HG02852 (cell line): ENCODE measurements around the gene GMDS.

Experiments
- ATAC-seq: cut with Tn5 transposase; IDR thresholded peaks from one replicate; pipeline ENCODE4 v1.9.1; 2021; ENCODE audit warnings: mild to moderate bottlenecking, moderate library complexity; ENCODE audit not compliant: unreplicated experiment

GMDS gene

DNA sequence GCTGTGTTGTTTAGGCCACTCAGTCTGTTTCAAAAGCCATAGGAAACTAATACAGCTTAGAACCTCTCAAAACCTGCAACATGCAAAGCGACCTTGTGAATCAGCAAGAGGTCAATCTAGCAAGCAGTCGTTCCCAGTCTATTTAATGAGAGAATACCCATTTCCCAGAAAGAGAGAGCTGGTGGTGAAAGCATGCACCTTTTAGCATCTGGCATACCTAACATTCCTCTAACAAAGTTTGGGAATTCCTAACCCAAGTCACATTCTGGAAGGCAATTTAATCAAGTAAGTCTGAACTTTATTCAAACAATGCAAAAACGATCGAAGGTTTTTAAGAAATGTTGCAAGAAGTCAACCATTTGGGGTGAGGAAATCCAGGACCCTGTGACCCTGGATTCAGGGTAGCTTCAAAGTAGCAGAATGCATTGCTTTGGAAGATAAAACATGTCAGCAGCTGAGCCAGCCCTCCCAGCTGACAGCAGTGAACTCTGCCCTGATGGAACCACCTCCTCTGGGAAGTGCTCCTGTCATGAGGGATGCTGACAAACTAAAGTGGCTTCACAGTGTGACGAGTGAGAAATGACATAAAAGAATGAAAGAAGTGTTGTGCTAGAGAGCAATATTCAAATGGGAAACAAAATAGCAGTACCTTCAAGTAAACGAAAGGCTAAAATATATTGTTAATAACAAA, 104.8 kb downstream of the GMDS start:
- no peak for ATAC-seq

DNA sequence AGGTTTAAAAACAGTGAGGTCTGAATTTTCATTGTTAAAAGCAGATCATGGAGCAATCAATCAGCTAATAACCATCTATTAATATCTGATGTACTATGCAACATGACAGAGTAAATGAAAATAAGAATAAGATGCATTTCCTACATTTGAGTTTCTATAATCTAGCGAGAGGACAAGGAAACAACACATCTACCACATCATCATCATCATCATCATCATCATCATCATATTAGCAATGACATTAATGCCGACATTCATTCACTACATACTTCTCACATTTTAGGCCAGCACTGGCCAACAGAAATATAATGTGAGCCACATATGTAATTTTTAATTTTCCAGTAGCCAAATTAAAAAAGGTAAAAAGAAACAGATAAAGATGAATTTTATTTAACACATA, 110.0 kb downstream of the GMDS start:
- no peak for ATAC-seq

DNA sequence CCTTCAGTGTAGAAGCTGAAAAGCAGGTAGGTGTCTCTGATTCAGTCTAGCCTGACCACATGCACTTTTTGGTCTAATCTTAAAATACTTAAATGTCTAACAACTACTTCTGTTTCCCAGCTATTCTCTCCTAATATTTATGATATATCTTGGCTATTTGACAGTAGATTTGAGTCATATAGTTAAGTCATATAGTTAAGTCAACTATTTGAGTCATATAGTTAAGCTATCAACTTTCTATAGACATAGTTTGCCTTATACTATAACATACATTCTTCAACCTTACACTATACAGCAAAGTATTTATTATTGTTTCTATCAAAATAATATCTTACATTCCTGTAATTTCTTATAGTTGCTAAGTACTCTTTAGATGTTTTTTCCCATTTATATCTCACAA, 110.9 kb downstream of the GMDS start:
- no peak for ATAC-seq

- no peak for ATAC-seq
These were observed 111.6 kb downstream of the GMDS start for GRCh38 chr6:2133716-2134310.

GRCh38 chr6:2132916-2133315, 112.5 kb downstream of the GMDS start:
- ATAC-seq: no peak

GRCh38 chr6:2132416-2132815, 113.0 kb downstream of the GMDS start:
- no peak for ATAC-seq

DNA sequence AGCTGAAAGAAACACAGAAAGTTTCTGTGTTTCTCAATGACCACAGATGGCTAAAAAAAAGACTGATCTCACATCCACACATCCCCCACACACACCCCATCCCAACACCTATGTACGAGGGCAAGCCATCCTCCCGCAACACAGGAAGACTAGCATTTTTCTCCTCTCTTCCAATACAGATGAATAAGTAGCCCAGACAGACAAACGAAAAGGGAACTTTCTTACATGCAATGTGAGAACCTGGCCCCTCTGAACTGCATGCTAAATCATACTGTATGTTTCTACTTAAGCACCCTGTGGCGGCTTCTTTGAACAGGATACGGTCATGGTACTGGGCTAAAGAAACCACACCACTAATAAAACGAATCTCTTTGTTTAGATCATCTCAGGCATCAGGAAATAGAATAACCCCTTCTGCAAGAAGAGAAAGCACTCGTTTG, 116.2 kb downstream of the GMDS start:
- ATAC-seq: no peak

- no peak for ATAC-seq
These were observed 117.9 kb downstream of the GMDS start for GRCh38 chr6:2127484-2127911.

GRCh38 chr6:2126351-2126750, 119.1 kb downstream of the GMDS start:
- ATAC-seq: no peak

GRCh38 chr6:2125158-2125557, 120.2 kb downstream of the GMDS start:
- no peak for ATAC-seq

- ATAC-seq: no peak
These were observed 121.1 kb downstream of the GMDS start for GRCh38 chr6:2124260-2124709.

DNA sequence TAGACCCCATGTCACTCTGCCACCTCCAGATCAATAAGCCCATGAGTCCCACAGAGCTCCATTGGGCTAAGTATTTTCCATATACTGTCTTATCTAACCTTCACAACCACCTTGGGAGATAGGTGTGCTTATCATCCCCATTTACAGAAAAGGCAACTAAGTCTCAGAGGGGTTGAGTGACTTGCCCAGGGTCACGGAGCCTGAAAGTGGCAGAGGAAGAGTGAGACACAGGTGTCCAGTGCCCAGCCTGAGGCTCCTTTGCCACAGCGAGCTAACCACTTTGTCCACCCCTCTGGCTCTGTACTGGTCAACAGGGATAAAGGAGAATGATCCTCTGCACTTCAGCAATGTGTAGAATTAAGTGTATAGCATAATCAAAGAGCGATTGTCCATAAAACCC, 124.5 kb downstream of the GMDS start:
- no peak for ATAC-seq

DNA sequence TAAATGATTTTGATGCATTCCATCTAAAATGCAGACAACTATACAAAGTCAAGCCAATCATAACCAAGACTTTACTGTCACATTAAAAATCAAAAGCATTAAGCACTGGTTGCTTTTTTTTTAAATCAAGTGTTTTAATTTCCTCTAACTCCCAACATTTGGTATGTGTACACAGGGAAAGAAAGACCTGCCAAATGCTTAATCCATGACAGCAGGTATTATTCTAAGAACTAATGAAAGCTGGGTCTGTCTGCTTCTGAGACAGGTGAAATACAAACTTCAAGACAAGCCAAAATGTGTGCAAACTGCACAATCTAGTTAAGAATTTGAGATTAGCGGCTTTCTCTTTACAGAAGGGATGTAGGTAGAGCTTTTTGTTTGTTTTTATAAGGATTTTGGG, 126.1 kb downstream of the GMDS start:
- no peak for ATAC-seq

GRCh38 chr6:2118136-2118535, 127.3 kb downstream of the GMDS start:
- no peak for ATAC-seq

GRCh38 chr6:2117447-2117846, 128.0 kb downstream of the GMDS start:
- ATAC-seq: no peak

GRCh38 chr6:2116496-2116895, 128.9 kb downstream of the GMDS start:
- ATAC-seq: no peak

DNA sequence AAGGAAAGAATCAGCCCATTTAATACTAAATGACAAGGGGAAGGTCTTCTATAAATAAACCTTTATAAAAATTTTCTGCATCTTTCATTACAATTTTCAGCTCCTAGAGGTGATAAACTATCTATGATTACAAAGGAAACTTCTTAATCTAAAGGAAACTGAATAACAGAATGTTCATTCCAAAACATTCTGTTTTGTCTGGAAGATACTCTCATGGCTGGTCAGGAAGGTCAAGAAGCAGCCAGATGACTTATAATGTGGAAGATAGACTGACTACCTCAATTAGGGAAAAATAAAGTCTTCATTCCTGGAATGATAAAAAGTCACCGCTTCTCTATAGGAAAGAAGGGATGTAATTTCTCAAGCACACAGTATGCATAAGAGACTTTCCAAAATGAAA, 131.3 kb downstream of the GMDS start:
- ATAC-seq: no peak

DNA sequence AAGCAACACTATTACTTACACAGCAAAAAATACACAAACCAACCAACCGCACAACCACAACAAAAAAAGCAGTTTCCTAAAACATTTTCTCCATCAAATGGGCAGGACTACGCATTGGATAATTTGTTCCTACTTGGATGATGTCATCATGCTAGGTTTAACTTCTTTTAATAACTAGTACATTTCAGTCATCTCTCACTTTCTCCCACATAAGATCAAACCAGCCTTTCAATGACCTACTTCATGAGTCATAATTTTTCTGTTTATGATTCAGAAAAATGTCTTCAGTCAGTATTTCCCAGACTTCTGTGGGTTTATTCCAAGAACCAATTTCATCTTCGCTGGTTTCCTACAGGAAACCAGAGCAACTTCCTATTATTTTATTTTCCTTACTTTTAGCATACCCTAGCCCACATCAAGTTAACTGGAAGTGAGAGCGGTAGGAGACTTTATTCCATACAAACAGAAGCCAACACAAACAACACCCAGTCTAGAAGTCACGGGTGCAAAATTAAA, 134.2 kb downstream of the GMDS start:
- peak; percentile 57 for ATAC-seq

- ATAC-seq: peak; percentile 67
These were observed 134.9 kb downstream of the GMDS start for GRCh38 chr6:2110504-2110903.

DNA sequence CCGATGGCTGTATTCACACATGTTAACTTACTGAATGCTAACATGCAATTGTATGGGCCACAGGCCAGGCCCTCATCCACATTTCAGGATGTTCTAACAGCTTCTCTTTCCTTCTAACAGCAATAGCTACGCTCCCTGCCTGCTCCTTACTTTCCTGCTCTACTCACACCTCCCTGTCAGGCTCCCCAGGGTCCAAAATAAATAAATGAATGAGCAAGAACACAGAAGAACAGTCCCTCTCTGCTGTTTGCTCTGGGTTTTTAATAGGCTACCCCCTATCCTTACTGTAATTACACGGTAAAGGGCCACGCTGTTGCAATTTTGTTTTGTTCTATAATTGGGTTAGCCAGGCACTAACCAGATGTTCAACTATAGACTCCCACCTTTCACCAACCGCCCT, 135.6 kb downstream of the GMDS start:
- ATAC-seq: no peak

GRCh38 chr6:2108700-2109306, 136.6 kb downstream of the GMDS start:
- no peak for ATAC-seq

DNA sequence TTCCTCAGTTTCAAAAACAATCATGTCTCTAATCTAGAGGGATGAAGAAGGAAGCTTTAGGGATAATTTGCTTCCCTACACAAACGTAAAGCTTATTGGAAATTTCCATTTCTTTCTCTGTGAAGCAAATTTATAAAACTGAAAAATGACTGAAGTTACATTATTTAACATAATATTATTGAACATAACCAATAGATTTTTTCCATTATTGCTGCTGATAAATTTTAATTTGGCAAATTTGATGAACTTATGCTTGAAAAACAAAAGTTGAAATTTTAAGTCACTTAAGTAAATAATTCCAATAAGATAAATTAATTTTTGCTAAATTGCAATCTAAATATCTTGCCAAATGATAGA, 140.9 kb downstream of the GMDS start:
- ATAC-seq: no peak
